ENCODE data around the gene CORO7.

CORO7 gene

GRCh38 chr16:4431023-4431422 lies 14.6 kb upstream of the CORO7 start:
- DNase-seq (ENCODE audit: extremely low spot score): no peak
- ChIA-PET POLR2A (no interaction called here), CTCF (no interaction called here)
- TF ChIP-seq CTCF (IDR thresholded peaks at IDR 0.05; ENCODE audit: control extremely low read depth, extremely low read depth, low read depth, missing control alignments): no peak

GRCh38 chr16:4428500-4428899 lies 12.1 kb upstream of the CORO7 start:
- TF ChIP-seq CTCF (IDR thresholded peaks at IDR 0.05; ENCODE audit: control extremely low read depth, extremely low read depth, low read depth, missing control alignments): no peak
- ChIA-PET POLR2A (interaction anchor here (0.8 to 0.9 kb wide), 2 partner anchors 12 to 24 kb away, joined by 4 to 6 read pairs; partner anchors contain the start of gene CORO7), CTCF (interaction anchor here (1.5 kb wide), 1 partner anchor 26 kb away, joined by 5 read pairs; no protein-coding TSS in a partner anchor)
- DNase-seq (ENCODE audit: extremely low spot score): no peak

GRCh38 chr16:4426722-4427372 lies 10.5 kb upstream of the CORO7 start:
- TF ChIP-seq CTCF (IDR thresholded peaks at IDR 0.05; ENCODE audit: control extremely low read depth, extremely low read depth, low read depth, missing control alignments): no peak

GRCh38 chr16:4426021-4426684 lies 9.8 kb upstream of the CORO7 start:
- CTCF ChIA-PET: interaction anchor here (1.0 to 2.1 kb wide), 2 partner anchors 9 to 24 kb away, joined by 3 to 5 read pairs; no protein-coding TSS in a partner anchor
- DNase-seq (ENCODE audit: extremely low spot score): no peak
- TF ChIP-seq CTCF (IDR thresholded peaks at IDR 0.05; ENCODE audit: control extremely low read depth, extremely low read depth, low read depth, missing control alignments): no peak
- POLR2A ChIA-PET: no interaction called here

More at GRCh38 chr16:4426722-4427372, 10.5 kb upstream of the CORO7 start:
- ChIA-PET POLR2A (no interaction called here), CTCF (interaction anchor here (1.0 to 2.1 kb wide), 2 partner anchors 9 to 24 kb away, joined by 3 to 5 read pairs; no protein-coding TSS in a partner anchor)
- DNase-seq (ENCODE audit: extremely low spot score): no peak

- ChIA-PET CTCF (interaction anchor here (1.0 to 2.1 kb wide), 2 partner anchors 8 to 23 kb away, joined by 3 to 5 read pairs; no protein-coding TSS in a partner anchor), POLR2A (no interaction called here)
- no peak for TF ChIP-seq CTCF (IDR thresholded peaks at IDR 0.05; ENCODE audit: control extremely low read depth, extremely low read depth, low read depth, missing control alignments)
- peak; percentile 98 for DNase-seq (ENCODE audit: extremely low spot score)
These were observed 9.1 kb upstream of the CORO7 start, which contains the start of gene DNAJA3 for GRCh38 chr16:4425378-4426020. Gene DNAJA3, plus strand, starts transcription at chr16:4425868. Its CDS starts 14 bp downstream, at chr16:4425882.

- ChIA-PET CTCF (interaction anchor here (1.0 to 8.7 kb wide), 3 partner anchors 17 to 640 kb away, joined by 3 to 89 read pairs (median 3); no protein-coding TSS in a partner anchor), POLR2A (no interaction called here)
- DNase-seq (ENCODE audit: extremely low spot score): no peak
- TF ChIP-seq CTCF (IDR thresholded peaks at IDR 0.05; ENCODE audit: control extremely low read depth, extremely low read depth, low read depth, missing control alignments): no peak
These were observed 4.2 kb upstream of the CORO7 start for GRCh38 chr16:4420505-4421105.
